HCT116 (cell line): Measurements from ENCODE around the gene ATP2A3. TPM values are rescaled to one million over a fixed set of nuclear protein-coding genes. Genes with fewer than 3 reads are reported as not detected.

Experiments
- ATAC-seq: fragments of 200-7000 bp; cut with Tn5 transposase; 2 replicates; pipeline ENCODE4 v1.9.1; 2020; ENCODE audit warnings: mild to moderate bottlenecking, moderate library complexity
- BruUV-seq: library from RNA; stranded (reverse); fragments of 400-500 nt; replicated peaks from 2 replicates; lab custom pipeline; 2021; lab: Mats Ljungman, UMichigan
- CTCF ChIA-PET: fragments of 300-600 bp; sonication (Branson Sonifier 250); formaldehyde crosslinking; loops from one replicate; lab custom pipeline; 2021; ENCODE audit warnings: antibody characterized with exemption; lab: Charles Lee
- POLR2A ChIA-PET: fragments of 300-600, 350-600 bp; sonication (Branson Sonifier 250); formaldehyde crosslinking; loops from one replicate; lab custom pipeline; 2021; ENCODE audit warnings: antibody characterized with exemption; lab: Charles Lee
- RAD21 ChIA-PET, 2 experiments: fragments of 300-600 bp; sonication (Branson Sonifier 250); formaldehyde crosslinking; loops; one replicate each; lab custom pipeline; 2023; ENCODE audit warnings: low total read pairs in 2 of 2; ENCODE audit not compliant: uncharacterized antibody in 2 of 2, unreplicated experiment in 2 of 2, low non-redundant PET in 1 of 2; lab: Charles Lee
- DNase-seq: peaks from one replicate; pipeline ENCODE4 v3.0.0-alpha.2; 2010; ENCODE audit warnings: low read depth, low spot score
- H2AFZ ChIP-seq: fragments of 200-600 bp; shearing (Covaris generic), sonication (generic); 2 replicates; pipeline ENCODE4 v1.6.1; 2017; ENCODE audit warnings: low read depth, mixed run types, mixed read lengths, antibody characterized with exemption, low read length; ENCODE audit not compliant: poor library complexity, severe bottlenecking
- H3K27ac ChIP-seq: 2 replicates; pipeline ENCODE4 v1.5.1; 2012; ENCODE audit warnings: low read depth, low read length
- H3K27me3 ChIP-seq: fragments of 200-600 bp; sonication (generic); 2 replicates; pipeline ENCODE4 v1.6.1; 2016; ENCODE audit warnings: mixed run types, low read length, mixed read lengths; ENCODE audit not compliant: insufficient read depth
- H3K36me3 ChIP-seq, 2 experiments: fragments of 200-500 bp in 1 of 2; fragments of 200-600 bp in 1 of 2; sonication (Bioruptor generic) in 1 of 2; sonication (generic) in 1 of 2; 2 replicates each; pipeline versions ENCODE4 v1.5.1 to v1.6.1; 2014 to 2016; ENCODE audit warnings: low read length in 2 of 2, inconsistent platforms in 1 of 2, mixed read lengths in 1 of 2, mixed run types in 1 of 2; ENCODE audit not compliant: insufficient read depth in 2 of 2, control insufficient read depth in 1 of 2
- H3K4me1 ChIP-seq, 2 experiments: fragments of 200-600 bp in 1 of 2; sonication (generic) in 1 of 2; 2 replicates each; pipeline versions ENCODE4 v1.5.1 to v1.6.1; 2012 to 2017; ENCODE audit warnings: low read length in 2 of 2, inconsistent platforms in 1 of 2, mild to moderate bottlenecking in 1 of 2, mixed read lengths in 1 of 2, mixed run types in 1 of 2, moderate library complexity in 1 of 2; ENCODE audit not compliant: insufficient read depth in 2 of 2, control insufficient read depth in 1 of 2
- H3K4me2 ChIP-seq: fragments of 200-600 bp; sonication (generic); 2 replicates; pipeline ENCODE4 v1.6.1; 2017; ENCODE audit warnings: mixed run types, low read length, mixed read lengths
- H3K4me3 ChIP-seq, 2 experiments: fragments of 200-600 bp in 1 of 2; sonication (generic) in 1 of 2; replicated peaks in 1 of 2; 2 replicates each; pipeline ENCODE4 v1.5.1; 2011 to 2016; ENCODE audit warnings: low read length in 2 of 2, control low read depth in 1 of 2, low read depth in 1 of 2, mild to moderate bottlenecking in 1 of 2, mixed read lengths in 1 of 2, mixed run types in 1 of 2
- H3K79me2 ChIP-seq: fragments of 200-600 bp; sonication (generic); 2 replicates; pipeline ENCODE4 v1.6.1; 2017; ENCODE audit warnings: mild to moderate bottlenecking, mixed run types, low read length, moderate library complexity, mixed read lengths; ENCODE audit not compliant: insufficient read depth
- H3K9ac ChIP-seq: fragments of 200-600 bp; sonication (generic); 2 replicates; pipeline ENCODE4 v1.6.1; 2016; ENCODE audit warnings: low read length, mixed read lengths
- H3K9me2 ChIP-seq: fragments of 200-600 bp; sonication (generic), shearing (Covaris generic); 2 replicates; pipeline ENCODE4 v1.6.1; 2017; ENCODE audit warnings: mixed run types, mild to moderate bottlenecking, moderate library complexity; ENCODE audit not compliant: insufficient read depth
- H3K9me3 ChIP-seq, 2 experiments: fragments of 200-500 bp in 1 of 2; fragments of 200-600 bp in 1 of 2; sonication (Bioruptor generic) in 1 of 2; sonication (generic) in 1 of 2; 2 replicates each; pipeline ENCODE4 v1.6.1; 2014 to 2017; ENCODE audit warnings: low read length in 2 of 2, mixed read lengths in 2 of 2, inconsistent platforms in 1 of 2, low read depth in 1 of 2, mild to moderate bottlenecking in 1 of 2, mixed run types in 1 of 2, moderate library complexity in 1 of 2; ENCODE audit not compliant: control insufficient read depth in 1 of 2, insufficient read depth in 1 of 2
- H4K20me1 ChIP-seq: fragments of 200-600 bp; sonication (generic), shearing (Covaris generic); 2 replicates; pipeline ENCODE4 v1.6.1; 2017; ENCODE audit warnings: mixed run types, mild to moderate bottlenecking, moderate library complexity; ENCODE audit not compliant: insufficient read depth
- ATF3 ChIP-seq: IDR thresholded peaks from 2 replicates; pipeline ENCODE4 v1.6.1; 2012
- CEBPB ChIP-seq: IDR thresholded peaks from 2 replicates; pipeline ENCODE4 v1.6.1; 2012; ENCODE audit warnings: low read depth
- CTCF ChIP-seq, 3 experiments: fragments of 200-600 bp in 1 of 3; sonication (generic) in 1 of 3; IDR thresholded peaks in 2 of 3; conservative IDR thresholded peaks in 1 of 3; 2 replicates each; pipeline ENCODE4 v1.5.1; 2012 to 2017; ENCODE audit warnings: low read depth in 2 of 3, low read length in 2 of 3, antibody characterized with exemption in 1 of 3, borderline replicate concordance in 1 of 3, control low read depth in 1 of 3, mild to moderate bottlenecking in 1 of 3, mixed read lengths in 1 of 3, mixed run types in 1 of 3, moderate library complexity in 1 of 3; ENCODE audit not compliant: insufficient read depth in 1 of 3
- EZH2 ChIP-seq: fragments of 200-600 bp; sonication (generic); IDR thresholded peaks from 2 replicates; pipeline ENCODE4 v1.6.1; 2017; ENCODE audit warnings: antibody characterized with exemption, mixed run types
- EZH2phosphoT487 ChIP-seq: fragments of 200-600 bp; IDR thresholded peaks from 2 replicates; pipeline ENCODE4 v1.6.1; 2018; ENCODE audit warnings: antibody characterized with exemption, borderline replicate concordance
- JUND ChIP-seq: IDR thresholded peaks from 2 replicates; pipeline ENCODE4 v1.6.1; 2012
- MAX ChIP-seq: IDR thresholded peaks from 2 replicates; pipeline ENCODE4 v1.6.1; 2012
- POLR2A ChIP-seq: IDR thresholded peaks from 2 replicates; pipeline ENCODE4 v1.7.0; 2011; ENCODE audit warnings: borderline replicate concordance; ENCODE audit not compliant: insufficient read depth, insufficient read length; ENCODE audit errors: extremely low read depth
- POLR2AphosphoS5 ChIP-seq: IDR thresholded peaks from 2 replicates; pipeline ENCODE4 v1.6.1; 2011; ENCODE audit warnings: mild to moderate bottlenecking, low read depth, low read length, moderate library complexity
- SIN3A ChIP-seq: IDR thresholded peaks from 2 replicates; pipeline ENCODE4 v1.6.1; 2012; ENCODE audit warnings: low read depth
- SP1 ChIP-seq: IDR thresholded peaks from 2 replicates; pipeline ENCODE4 v1.6.1; 2012; ENCODE audit warnings: low read depth
- SRF ChIP-seq: IDR thresholded peaks from 2 replicates; pipeline ENCODE4 v1.6.1; 2012; ENCODE audit warnings: low read depth
- ZBTB33 ChIP-seq: IDR thresholded peaks from 2 replicates; pipeline ENCODE4 v1.6.1; 2011; ENCODE audit warnings: mild to moderate bottlenecking, low read length, moderate library complexity; ENCODE audit not compliant: insufficient replicate concordance; ENCODE audit errors: extremely low read depth
- ZNF274 ChIP-seq: fragments of 200-500 bp; sonication (Bioruptor generic); IDR thresholded peaks from 2 replicates; pipeline ENCODE4 v1.6.1; 2014; ENCODE audit warnings: mild to moderate bottlenecking, low read depth, low read length, inconsistent platforms
- intact Hi-C: fragments of 100-400 bp; cut with micrococcal nuclease; formaldehyde crosslinking; loops from 2 replicates; pipeline ENCODE4 v1.10.0; 2022
- total RNA-seq: library from RNA; stranded (reverse); gene quantifications from one replicate; pipeline ENCODE4 v1.2.1, GENCODE V29; 2021; ENCODE audit not compliant: unreplicated experiment

ATP2A3 gene
- total RNA-seq, 1 experiment from 2014 or later, result 23.1 TPM

GRCh38 chr17:4001048-4001590 is 36.9 kb upstream of the ATP2A3 start:
- no peaks in the 10 kb centered on the region for H3K27me3 ChIP-seq
- no peak overlapping the region for H3K4me2 ChIP-seq
- ChIA-PET CTCF (interaction anchor here (1.5 kb wide), 1 partner anchor 155 kb away, joined by 5 read pairs; the partner anchor contains the start of gene NCBP3), RAD21 (no interaction called here), POLR2A (interaction anchor here (1.3 kb wide), 1 partner anchor 41 kb away, joined by 3 read pairs; no protein-coding TSS in a partner anchor)
- no peaks in the 10 kb centered on the region; a peak in 1 of 4 replicates for H3K36me3 ChIP-seq
- H3K9me2 ChIP-seq, result no peaks in the 10 kb centered on the region
- no peaks in the 10 kb centered on the region for H3K79me2 ChIP-seq
- H4K20me1 ChIP-seq, result no peaks in the 10 kb centered on the region
- H3K27ac ChIP-seq, result no peak overlapping the region
- intact Hi-C loops, result no loop called here
- no peak overlapping the region for H3K4me3 ChIP-seq
- H3K4me1 ChIP-seq, result peaks cover 0 to 11% of the 10 kb centered on the region in 2 experiments; a peak in 2 of 4 replicates
- TF ChIP-seq SP1 (no peak), POLR2AphosphoS5 (no peak), CEBPB (no peak), ATF3 (no peak), CTCF (IDR thresholded peaks at IDR 0.05 in 2 of 3, conservative IDR thresholded peaks at IDR 0.05 in 1 of 3; ENCODE audit: borderline replicate concordance in 1 of 3, insufficient read depth in 1 of 3, low read depth in 2 of 3, low read length in 2 of 3) (no peak), MAX (no peak), ZNF274 (no peak), ZBTB33 (no peak), SRF (no peak), EZH2 (no peak), POLR2A (no peak), SIN3A (no peak), JUND (no peak), EZH2phosphoT487 (no peak)
- no TSS peak for BruUV-seq
- DNase-seq, result no peak
- H3K9me3 ChIP-seq, result no peaks in the 10 kb centered on the region
- ATAC-seq, result no peak
- H2AFZ ChIP-seq, result no peak overlapping the region
- H3K9ac ChIP-seq, result no peak overlapping the region
